ENCODE measurements around the gene RNF212. TPM values are rescaled to one million over a fixed set of nuclear protein-coding genes. Genes with fewer than 3 reads are reported as not detected.

Gene RNF212
- total RNA-seq, 4 donors from 2014 or later, result 6.7 to 31.1 (median 8.6) TPM

- intact Hi-C loops (cut with DNase I), result no loop called here
- 86 to 91% methylated on average over 17 of the region's 17 CpGs for WGBS, 2 donors
- H3K27me3 ChIP-seq, result no peaks in the 10 kb centered on the region
- no peak overlapping the region for H3K4me3 ChIP-seq (replicated peaks in 1 of 3)
- DNase-seq, result no peak
- no peak for TF ChIP-seq CTCF (IDR thresholded peaks at IDR 0.05)
- TF ChIP-seq POLR2A (IDR thresholded peaks at IDR 0.05), result no peak
- no peaks in the 10 kb centered on the region for H3K9me3 ChIP-seq
- no peaks in the 10 kb centered on the region for H3K36me3 ChIP-seq
- no peak overlapping the region for H3K27ac ChIP-seq
- H3K4me1 ChIP-seq, result peaks cover 20 to 36% of the 10 kb centered on the region in 2 donors
These were observed 33.6 kb downstream of the RNF212 start for GRCh38 chr4:1079711-1080265.

DNA sequence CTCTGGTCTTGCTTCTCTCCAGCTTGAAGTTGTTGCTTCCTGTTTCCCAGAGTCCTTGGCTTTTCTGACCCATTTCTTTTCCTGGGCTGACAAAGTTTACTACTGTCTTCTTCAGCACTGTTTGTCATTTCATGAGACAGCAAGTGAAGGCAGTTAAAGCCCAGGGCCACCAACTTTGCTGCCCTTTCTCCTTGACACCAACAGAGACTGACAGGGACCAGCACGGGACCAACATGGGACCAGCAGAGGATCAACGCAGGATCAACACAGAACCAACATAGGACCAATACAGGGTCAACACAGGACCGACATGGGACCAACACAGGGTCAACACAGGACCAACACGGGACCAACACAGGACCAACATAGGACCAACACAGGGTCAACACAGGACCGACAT lies 34.9 kb downstream of the RNF212 start:
- intact Hi-C loops (cut with DNase I), result no loop called here
- DNase-seq, result no peak
- Histone ChIP-seq H3K4me3 (replicated peaks in 1 of 3) (no peak overlapping the region), H3K4me1 (peaks cover 20 to 30% of the 10 kb centered on the region in 2 donors), H3K27ac (no peak overlapping the region), H3K36me3 (no peaks in the 10 kb centered on the region), H3K9me3 (no peaks in the 10 kb centered on the region), H3K27me3 (no peaks in the 10 kb centered on the region)
- WGBS, 2 donors, result 91 to 92% methylated on average over 4 of the region's 5 CpGs
- no peak for TF ChIP-seq CTCF (IDR thresholded peaks at IDR 0.05)
- no peak for TF ChIP-seq POLR2A (IDR thresholded peaks at IDR 0.05)

DNA sequence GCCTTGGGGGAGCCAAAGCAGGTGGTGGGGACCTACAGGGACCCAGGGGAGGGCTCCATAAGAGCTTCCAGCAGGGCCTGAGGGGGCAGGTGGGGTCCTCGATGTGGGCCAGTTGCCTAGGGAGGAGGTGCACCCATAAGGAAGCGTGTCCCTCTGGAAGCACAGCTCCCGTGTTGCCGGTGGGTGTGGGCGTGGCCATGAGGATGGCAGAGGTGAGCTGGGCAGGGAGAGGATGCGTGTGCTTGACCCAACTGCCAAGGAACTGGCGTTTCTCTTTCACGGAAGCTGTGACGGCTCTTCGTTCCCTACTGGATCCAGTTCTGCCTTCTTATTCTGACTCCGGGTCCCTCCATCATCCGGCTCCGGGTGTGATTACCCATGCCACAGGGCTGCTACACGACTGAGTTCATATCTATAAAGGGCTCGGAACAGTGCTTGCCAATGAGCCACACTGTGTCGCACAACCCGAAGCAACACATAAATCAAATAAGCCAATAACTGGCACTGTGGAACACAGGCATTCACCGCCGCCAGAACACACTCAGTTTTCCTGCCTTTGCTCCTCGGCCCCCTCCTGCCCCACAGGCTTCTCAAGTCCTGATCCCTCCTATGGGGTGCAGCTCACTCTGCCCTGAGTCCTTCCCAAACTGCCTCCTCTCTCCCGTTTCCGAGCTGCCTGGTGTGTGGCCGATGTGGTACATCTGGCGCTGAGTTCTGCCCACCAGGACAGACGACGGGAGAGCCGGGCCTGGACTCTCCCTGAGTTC lies 35.5 kb downstream of the RNF212 start:
- intact Hi-C loops (cut with DNase I), result no loop called here
- Histone ChIP-seq H3K27me3 (no peaks in the 10 kb centered on the region), H3K4me3 (replicated peaks in 1 of 3) (no peak overlapping the region), H3K9me3 (no peaks in the 10 kb centered on the region), H3K36me3 (no peaks in the 10 kb centered on the region), H3K27ac (no peak overlapping the region), H3K4me1 (peaks cover 16 to 24% of the 10 kb centered on the region in 2 donors)
- TF ChIP-seq CTCF (IDR thresholded peaks at IDR 0.05) (no peak), POLR2A (IDR thresholded peaks at IDR 0.05) (no peak)
- WGBS, 2 donors, result 92 to 94% methylated on average over 27 of the region's 27 CpGs
- no peak for DNase-seq

GRCh38 chr4:1075809-1076699 lies 37.3 kb downstream of the RNF212 start:
- H3K27me3 ChIP-seq, result no peaks in the 10 kb centered on the region
- no peaks in the 10 kb centered on the region for H3K36me3 ChIP-seq
- DNase-seq, result no peak
- intact Hi-C loops (cut with DNase I), result no loop called here
- WGBS, 2 donors, result 82% methylated on average over 8 to 11 of the region's 11 CpGs
- peaks cover under 1 to 8% of the 10 kb centered on the region in 2 donors for H3K4me1 ChIP-seq
- no peak for TF ChIP-seq CTCF (IDR thresholded peaks at IDR 0.05)
- no peak for TF ChIP-seq POLR2A (IDR thresholded peaks at IDR 0.05)
- H3K4me3 ChIP-seq (replicated peaks in 1 of 3), result no peak overlapping the region
- no peaks in the 10 kb centered on the region for H3K9me3 ChIP-seq
- no peak overlapping the region for H3K27ac ChIP-seq

Measured in thyroid gland (tissue), 4 donors.